Keratinocyte (primary cell): ENCODE data around the gene ARMC2. TPM values are rescaled to one million over a fixed set of nuclear protein-coding genes. Genes with fewer than 3 reads are reported as not detected.

Experiments used
- DNase-seq: peaks from one replicate; pipeline ENCODE4 v3.0.0-alpha.2; 2011; ENCODE audit warnings: low read depth, missing footprints, low spot score
- FAIRE-seq: peaks from 2 replicates; lab custom pipeline; 2011; peaks lifted over from hg19 to GRCh38; lab: Jason Lieb, UNC
- H2AFZ ChIP-seq: 2 replicates; pipeline ENCODE4 v1.6.0; 2012; ENCODE audit warnings: low read length, control low read depth, inconsistent platforms; ENCODE audit not compliant: control insufficient read depth
- H3K27ac ChIP-seq: 2 replicates; pipeline ENCODE4 v1.5.1; 2011; ENCODE audit warnings: low read length; ENCODE audit not compliant: control insufficient read depth, insufficient read depth
- H3K27me3 ChIP-seq: 3 replicates; pipeline ENCODE4 v1.6.0; 2011; ENCODE audit warnings: low read length; ENCODE audit not compliant: control insufficient read depth, insufficient read depth; ENCODE audit errors: extremely low read depth
- H3K36me3 ChIP-seq, 2 experiments: 2 replicates in 1 of 2; 3 replicates in 1 of 2; pipeline ENCODE4 v1.5.1; 2011; ENCODE audit warnings: low read length in 2 of 2, mild to moderate bottlenecking in 1 of 2; ENCODE audit not compliant: control insufficient read depth in 2 of 2, insufficient read depth in 2 of 2; ENCODE audit errors: extremely low read depth in 1 of 2
- H3K4me1 ChIP-seq: 3 replicates; pipeline ENCODE4 v1.5.1; 2011; ENCODE audit warnings: low read length; ENCODE audit not compliant: control insufficient read depth, insufficient read depth; ENCODE audit errors: extremely low read depth
- H3K4me2 ChIP-seq: 3 replicates; pipeline ENCODE4 v1.6.0; 2011; ENCODE audit warnings: low read depth, low read length; ENCODE audit not compliant: control insufficient read depth, insufficient read depth; ENCODE audit errors: extremely low read depth
- H3K4me3 ChIP-seq, 3 experiments: fragments of 200-600 bp in 1 of 3; sonication (generic) in 1 of 3; 2 replicates in 2 of 3; 3 replicates in 1 of 3; pipeline ENCODE4 v1.5.1; 2011 to 2016; ENCODE audit warnings: low read length in 3 of 3, mild to moderate bottlenecking in 3 of 3, control low read depth in 2 of 3, inconsistent platforms in 1 of 3, low read depth in 1 of 3, mixed read lengths in 1 of 3, mixed run types in 1 of 3, moderate library complexity in 1 of 3; ENCODE audit not compliant: control insufficient read depth in 2 of 3, insufficient read depth in 2 of 3; ENCODE audit errors: extremely low read depth in 1 of 3
- H3K79me2 ChIP-seq: 2 replicates; pipeline ENCODE4 v1.6.0; 2012; ENCODE audit warnings: low read length; ENCODE audit not compliant: control insufficient read depth, insufficient read depth
- H3K9ac ChIP-seq: 3 replicates; pipeline ENCODE4 v1.6.0; 2011; ENCODE audit warnings: low read length; ENCODE audit not compliant: control insufficient read depth, insufficient read depth; ENCODE audit errors: extremely low read depth
- H3K9me1 ChIP-seq: 3 replicates; pipeline ENCODE4 v1.6.0; 2011; ENCODE audit warnings: low read length; ENCODE audit not compliant: control insufficient read depth, insufficient read depth; ENCODE audit errors: extremely low read depth
- H3K9me3 ChIP-seq: 2 replicates; pipeline ENCODE4 v1.5.1; 2012; ENCODE audit warnings: low read depth, low read length; ENCODE audit not compliant: control insufficient read depth
- H4K20me1 ChIP-seq: 3 replicates; pipeline ENCODE4 v1.6.0; 2011; ENCODE audit warnings: low read length; ENCODE audit not compliant: control insufficient read depth, insufficient read depth; ENCODE audit errors: extremely low read depth
- EZH2 ChIP-seq: IDR thresholded peaks from one replicate; pipeline ENCODE4 v1.6.1; 2012; ENCODE audit warnings: inconsistent platforms, mild to moderate bottlenecking, low read length, moderate library complexity
- dilution Hi-C: fragments of 300-500 bp; cut with MboI; formaldehyde crosslinking; loops from one replicate; pipeline ENCODE4 v1.7.0; 2020; ENCODE audit warnings: low sequenced_read_pairs; ENCODE audit not compliant: extremely low pct_ligation_motif_present
- polyA plus RNA-seq, 5 experiments: library from polyadenylated mRNA; depleted of rRNA in 3 of 5; stranded (reverse) in 3 of 5; stranded (forward) in 1 of 5; unstranded in 1 of 5; fragments of >200 nt; gene quantifications; 1 replicate in 1 of 5; 2 replicates in 3 of 5; 3 replicates in 1 of 5; pipeline versions ENCODE4 v1.2.1 to v1.2.3, GENCODE V29; 2011 to 2012; ENCODE audit warnings: missing spikeins in 2 of 5, low read depth in 1 of 5, low replicate concordance in 1 of 5
- TF ChIP-seq, protein P1 (sequence below), 3 experiments: IDR thresholded peaks in 1 of 3; conservative IDR thresholded peaks in 1 of 3; optimal IDR thresholded peaks in 1 of 3; 2 replicates in 2 of 3; 3 replicates in 1 of 3; pipeline versions ENCODE3 to v1.5.1; 2011; ENCODE audit warnings: low read length in 3 of 3, mild to moderate bottlenecking in 3 of 3, moderate library complexity in 2 of 3, control low read depth in 1 of 3, inconsistent platforms in 1 of 3; ENCODE audit not compliant: insufficient read depth in 2 of 3; ENCODE audit errors: extremely low read depth in 1 of 3

ARMC2 gene
- polyA plus RNA-seq, 1 donor (not counting 4 experiments of a cell fraction or from before 2014, with no cell fraction given), result 3.8 TPM

DNA sequence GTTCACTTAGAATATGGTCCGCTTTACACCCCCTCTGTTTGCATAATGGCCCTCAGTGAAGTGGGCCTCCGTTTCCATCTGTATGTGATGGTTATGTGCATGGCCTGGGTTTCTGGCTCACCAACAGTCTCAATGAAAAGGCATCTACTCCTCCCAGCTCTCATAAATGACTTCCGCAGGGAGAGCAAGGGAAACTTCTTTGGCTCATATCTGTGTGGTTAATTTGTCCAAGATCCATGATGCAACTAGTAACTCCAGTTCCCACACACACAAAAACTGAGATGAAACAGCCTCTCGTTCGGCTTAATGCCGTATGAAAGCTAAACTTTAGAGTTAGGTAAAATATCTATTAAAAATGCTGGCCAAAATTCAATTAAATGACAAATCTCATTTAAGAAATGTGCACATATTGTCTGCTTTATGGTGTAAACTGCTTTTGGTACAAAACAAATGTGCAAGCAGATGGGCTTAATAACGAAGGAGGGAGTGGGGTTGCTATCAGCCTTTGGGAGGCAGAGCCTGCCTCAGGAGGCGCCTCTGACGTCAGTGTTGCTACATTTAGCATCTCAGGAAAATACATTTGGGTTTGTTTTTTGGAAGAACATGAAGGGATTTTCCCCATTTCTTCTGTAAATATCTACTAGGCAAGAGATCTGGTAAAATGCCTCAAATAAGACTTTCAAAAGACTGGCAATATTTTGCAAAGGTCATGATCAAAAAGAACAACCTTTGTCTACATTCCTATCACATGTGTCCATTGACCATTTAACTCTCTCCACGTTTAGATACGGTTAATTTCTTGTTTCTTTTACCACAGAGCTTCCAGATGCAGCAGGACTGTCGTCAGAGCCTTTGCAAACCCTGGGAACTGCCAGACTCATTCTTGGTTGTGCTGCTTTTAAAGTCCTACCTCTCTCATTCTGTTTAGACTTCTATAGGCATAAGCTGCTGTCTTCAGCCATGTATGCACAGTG is 96.8 kb downstream of the ARMC2 start:
- peaks cover 62% of the 10 kb centered on the region for H3K4me1 ChIP-seq
- peak overlapping the region; percentile 24 for H3K9ac ChIP-seq
- H3K27ac ChIP-seq, result peak overlapping the region; percentile 51
- H4K20me1 ChIP-seq, result no peaks in the 10 kb centered on the region
- peak overlapping the region; percentile 37 for H3K4me2 ChIP-seq
- peak; percentile 81 for FAIRE-seq
- no peaks in the 10 kb centered on the region for H3K27me3 ChIP-seq
- DNase-seq, result no peak
- H3K9me3 ChIP-seq, result no peaks in the 10 kb centered on the region
- TF ChIP-seq, protein P1, sequence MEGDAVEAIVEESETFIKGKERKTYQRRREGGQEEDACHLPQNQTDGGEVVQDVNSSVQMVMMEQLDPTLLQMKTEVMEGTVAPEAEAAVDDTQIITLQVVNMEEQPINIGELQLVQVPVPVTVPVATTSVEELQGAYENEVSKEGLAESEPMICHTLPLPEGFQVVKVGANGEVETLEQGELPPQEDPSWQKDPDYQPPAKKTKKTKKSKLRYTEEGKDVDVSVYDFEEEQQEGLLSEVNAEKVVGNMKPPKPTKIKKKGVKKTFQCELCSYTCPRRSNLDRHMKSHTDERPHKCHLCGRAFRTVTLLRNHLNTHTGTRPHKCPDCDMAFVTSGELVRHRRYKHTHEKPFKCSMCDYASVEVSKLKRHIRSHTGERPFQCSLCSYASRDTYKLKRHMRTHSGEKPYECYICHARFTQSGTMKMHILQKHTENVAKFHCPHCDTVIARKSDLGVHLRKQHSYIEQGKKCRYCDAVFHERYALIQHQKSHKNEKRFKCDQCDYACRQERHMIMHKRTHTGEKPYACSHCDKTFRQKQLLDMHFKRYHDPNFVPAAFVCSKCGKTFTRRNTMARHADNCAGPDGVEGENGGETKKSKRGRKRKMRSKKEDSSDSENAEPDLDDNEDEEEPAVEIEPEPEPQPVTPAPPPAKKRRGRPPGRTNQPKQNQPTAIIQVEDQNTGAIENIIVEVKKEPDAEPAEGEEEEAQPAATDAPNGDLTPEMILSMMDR (optimal IDR thresholded peaks at IDR 0.05 in 1 of 3, IDR thresholded peaks at IDR 0.05 in 1 of 3, conservative IDR thresholded peaks at IDR 0.05 in 1 of 3; ENCODE audit: extremely low read depth in 1 of 3, insufficient read depth in 2 of 3, low read length in 3 of 3), result no peak
- TF ChIP-seq EZH2, result no peak
- H3K79me2 ChIP-seq, result no peaks in the 10 kb centered on the region
- no peaks in the 10 kb centered on the region for H3K36me3 ChIP-seq
- dilution Hi-C loops, result no loop called here
- peak overlapping the region in 1 of 3 experiments; percentile 12 for H3K4me3 ChIP-seq
- no peaks in the 10 kb centered on the region for H3K9me1 ChIP-seq
- H2AFZ ChIP-seq, result peak overlapping the region; percentile 75

DNA sequence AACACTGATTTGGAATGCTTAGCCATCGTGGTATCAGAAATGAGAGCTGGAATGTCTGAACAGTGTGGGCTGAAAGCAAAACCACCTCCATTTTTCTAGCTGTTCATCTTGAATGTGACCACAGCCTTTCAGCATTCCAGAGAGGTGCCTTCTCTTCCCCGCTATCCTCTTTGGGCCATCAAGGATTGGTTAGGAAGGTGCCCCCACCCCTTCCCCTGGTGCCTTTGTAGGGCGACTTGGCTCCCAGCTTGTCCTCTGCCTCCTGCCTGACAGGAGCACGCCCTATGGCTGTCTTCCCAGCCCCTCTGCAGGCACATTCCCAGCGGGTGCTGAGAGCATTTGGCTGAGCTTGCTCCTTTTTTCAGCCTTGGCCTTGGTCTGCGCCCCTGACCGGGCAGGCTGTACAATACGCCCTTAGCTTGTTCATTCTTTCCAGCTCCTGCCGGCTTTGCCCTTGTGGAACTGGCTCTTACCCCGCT is 97.5 kb downstream of the ARMC2 start:
- Histone ChIP-seq H3K36me3 (no peaks in the 10 kb centered on the region), H3K9ac (peak overlapping the region; percentile 31), H2AFZ (peak overlapping the region; percentile 75), H3K27ac (peak overlapping the region; percentile 51), H3K4me1 (peaks cover 62% of the 10 kb centered on the region), H4K20me1 (no peaks in the 10 kb centered on the region), H3K4me2 (peak overlapping the region; percentile 37), H3K27me3 (no peaks in the 10 kb centered on the region), H3K9me1 (no peaks in the 10 kb centered on the region), H3K9me3 (no peaks in the 10 kb centered on the region), H3K79me2 (no peaks in the 10 kb centered on the region), H3K4me3 (peak overlapping the region in 1 of 3 experiments; percentile 12)
- FAIRE-seq, result peak; percentile 29
- no peak for DNase-seq
- TF ChIP-seq, protein P1 (optimal IDR thresholded peaks at IDR 0.05 in 1 of 3, IDR thresholded peaks at IDR 0.05 in 1 of 3, conservative IDR thresholded peaks at IDR 0.05 in 1 of 3; ENCODE audit: extremely low read depth in 1 of 3, insufficient read depth in 2 of 3, low read length in 3 of 3), result no peak
- no peak for TF ChIP-seq EZH2
- dilution Hi-C loops, result no loop called here
